ENCODE data around the gene ATF7.
"Not testable (repeated sequence)": the region's sequence is repeated elsewhere in the genome, so short reads cannot be mapped to it uniquely, and the experiment has no call there.

Gene ATF7

GRCh38 chr12:53653595-53653994 lies 27.4 kb upstream of the ATF7 start:
- no peak for TF ChIP-seq POLR2A (IDR thresholded peaks at IDR 0.05; ENCODE audit: extremely low read depth, insufficient read length)
- TF ChIP-seq MYC (IDR thresholded peaks at IDR 0.05; ENCODE audit: low read depth, low read length) = no peak
- TF ChIP-seq CTCF (IDR thresholded peaks at IDR 0.05; ENCODE audit: low read depth, low read length) = no peak
- TF ChIP-seq MAX (IDR thresholded peaks at IDR 0.05; ENCODE audit: low read depth, low read length) = no peak

GRCh38 chr12:53652366-53652765 lies 26.2 kb upstream of the ATF7 start:
- TF ChIP-seq POLR2A (IDR thresholded peaks at IDR 0.05; ENCODE audit: extremely low read depth, insufficient read length) (no peak), CTCF (IDR thresholded peaks at IDR 0.05; ENCODE audit: low read depth, low read length) (no peak), MAX (IDR thresholded peaks at IDR 0.05; ENCODE audit: low read depth, low read length) (no peak), MYC (IDR thresholded peaks at IDR 0.05; ENCODE audit: low read depth, low read length) (no peak)
- peak; percentile 44 for DNase-seq (ENCODE audit: low read depth)
- no peak overlapping the region for H3K4me3 ChIP-seq (ENCODE audit: low read depth, low read length)

More at GRCh38 chr12:53653595-53653994, 27.4 kb upstream of the ATF7 start:
- no peak for DNase-seq (ENCODE audit: low read depth)
- no peak overlapping the region for H3K4me3 ChIP-seq (ENCODE audit: low read depth, low read length)

- TF ChIP-seq POLR2A (IDR thresholded peaks at IDR 0.05; ENCODE audit: extremely low read depth, insufficient read length) (no peak), MAX (IDR thresholded peaks at IDR 0.05; ENCODE audit: low read depth, low read length) (no peak), CTCF (IDR thresholded peaks at IDR 0.05; ENCODE audit: low read depth, low read length) (no peak), MYC (IDR thresholded peaks at IDR 0.05; ENCODE audit: low read depth, low read length) (no peak)
- DNase-seq (ENCODE audit: low read depth) = no peak
- no peak overlapping the region for H3K4me3 ChIP-seq (ENCODE audit: low read depth, low read length)
These were observed 25.6 kb upstream of the ATF7 start for GRCh38 chr12:53651737-53652136.

GRCh38 chr12:53646300-53646699 lies 20.1 kb upstream of the ATF7 start:
- not testable (repeated sequence) for DNase-seq (ENCODE audit: low read depth); H3K4me3 ChIP-seq (ENCODE audit: low read depth, low read length)

GRCh38 chr12:53645165-53645564 lies 19.0 kb upstream of the ATF7 start:
- DNase-seq (ENCODE audit: low read depth) = no peak
- H3K4me3 ChIP-seq (ENCODE audit: low read depth, low read length) = no peak overlapping the region
- TF ChIP-seq POLR2A (IDR thresholded peaks at IDR 0.05; ENCODE audit: extremely low read depth, insufficient read length) (no peak), MYC (IDR thresholded peaks at IDR 0.05; ENCODE audit: low read depth, low read length) (no peak), MAX (IDR thresholded peaks at IDR 0.05; ENCODE audit: low read depth, low read length) (no peak), CTCF (IDR thresholded peaks at IDR 0.05; ENCODE audit: low read depth, low read length) (no peak)

- TF ChIP-seq CTCF (IDR thresholded peaks at IDR 0.05; ENCODE audit: low read depth, low read length) (no peak), MAX (IDR thresholded peaks at IDR 0.05; ENCODE audit: low read depth, low read length) (no peak), MYC (IDR thresholded peaks at IDR 0.05; ENCODE audit: low read depth, low read length) (no peak), POLR2A (IDR thresholded peaks at IDR 0.05; ENCODE audit: extremely low read depth, insufficient read length) (no peak)
- DNase-seq (ENCODE audit: low read depth) = no peak
- H3K4me3 ChIP-seq (ENCODE audit: low read depth, low read length) = no peak overlapping the region
These were observed 18.0 kb upstream of the ATF7 start for GRCh38 chr12:53644133-53644532.
